B cell (primary cell): Measurements from ENCODE around the gene PHLDB1. TPM values are rescaled to one million over a fixed set of nuclear protein-coding genes. Genes with fewer than 3 reads are reported as not detected.

Source experiments
- ATAC-seq: fragments of 200-7000 bp; cut with Tn5 transposase; one replicate; pipeline ENCODE4 v1.10.0; 2021; ENCODE audit warnings: low read depth, mild to moderate bottlenecking, moderate number of reproducible peaks, moderate library complexity
- CTCF ChIA-PET: fragments of 350-600 bp; sonication (Branson Sonifier 250); formaldehyde crosslinking; loops from one replicate; lab custom pipeline; 2021; ENCODE audit warnings: antibody characterized with exemption, inconsistent platforms; lab: Charles Lee
- POLR2A ChIA-PET: fragments of 350-600 bp; sonication (Branson Sonifier 250); formaldehyde crosslinking; loops from one replicate; lab custom pipeline; 2021; ENCODE audit warnings: antibody characterized with exemption; lab: Charles Lee
- DNase-seq: peaks from one replicate; pipeline ENCODE4 v3.0.0; 2013
- H2AFZ ChIP-seq: 2 replicates; pipeline ENCODE4 v1.6.1; 2012; ENCODE audit warnings: mild to moderate bottlenecking, low read depth, low read length; ENCODE audit not compliant: insufficient read depth, poor library complexity, severe bottlenecking
- H3K27ac ChIP-seq, 2 donors: 1 replicate in 1 of 2; 2 replicates in 1 of 2; pipeline ENCODE4 v1.5.1; 2012 to 2013; ENCODE audit warnings: low read length in 2 of 2, mild to moderate bottlenecking in 2 of 2, moderate library complexity in 1 of 2
- H3K27me3 ChIP-seq, 4 experiments: fragments of 200-600 bp in 1 of 4; sonication (generic) in 1 of 4; replicated peaks in 1 of 4; 1 replicate in 2 of 4; 2 replicates in 2 of 4; pipeline versions ENCODE4 v1.6.1 to v1.7.0; 2013 to 2016; ENCODE audit warnings: low read length in 3 of 4, mild to moderate bottlenecking in 2 of 4, mixed read lengths in 1 of 4, moderate library complexity in 1 of 4; ENCODE audit not compliant: insufficient read depth in 4 of 4, control insufficient read depth in 3 of 4; ENCODE audit errors: control extremely low read depth in 1 of 4
- H3K36me3 ChIP-seq, 2 experiments: replicated peaks in 1 of 2; 1 replicate in 1 of 2; 2 replicates in 1 of 2; pipeline versions ENCODE4 v1.6.1 to v1.7.1; 2013; ENCODE audit warnings: low read length in 1 of 2; ENCODE audit not compliant: insufficient read depth in 2 of 2, control insufficient read depth in 1 of 2; ENCODE audit errors: control extremely low read depth in 1 of 2, extremely low read depth in 1 of 2
- H3K4me1 ChIP-seq, 2 donors: fragments of 200-600 bp in 1 of 2; sonication (generic) in 1 of 2; 1 replicate in 1 of 2; 2 replicates in 1 of 2; pipeline versions ENCODE4 v1.5.1 to v1.6.1; 2013 to 2017; ENCODE audit warnings: low read length in 2 of 2; ENCODE audit not compliant: control insufficient read depth in 2 of 2, insufficient read depth in 2 of 2
- H3K4me2 ChIP-seq: replicated peaks from 2 replicates; pipeline ENCODE3; 2012; ENCODE audit warnings: mild to moderate bottlenecking, low read depth, low read length; ENCODE audit not compliant: poor library complexity, severe bottlenecking
- H3K4me3 ChIP-seq, 5 experiments: fragments of 200-600 bp in 1 of 5; sonication (generic) in 1 of 5; 1 replicate in 3 of 5; 2 replicates in 2 of 5; pipeline versions ENCODE4 v1.5.1 to v1.7.0; 2011 to 2016; ENCODE audit warnings: low read length in 4 of 5, mild to moderate bottlenecking in 4 of 5, low read depth in 2 of 5, control low read depth in 1 of 5, moderate library complexity in 1 of 5; ENCODE audit not compliant: insufficient read depth in 1 of 5; ENCODE audit errors: control extremely low read depth in 1 of 5, extremely low read depth in 1 of 5
- H3K79me2 ChIP-seq: fragments of 200-600 bp; sonication (generic); one replicate; pipeline ENCODE4 v1.6.0; 2016; ENCODE audit warnings: low read length; ENCODE audit not compliant: control insufficient read depth, insufficient read depth
- H3K9ac ChIP-seq: fragments of 200-600 bp; sonication (generic); 2 replicates; pipeline ENCODE4 v1.6.1; 2017; ENCODE audit warnings: mild to moderate bottlenecking, low read length, moderate library complexity
- H3K9me3 ChIP-seq, 3 donors: one replicate each; pipeline versions ENCODE4 v1.6.1 to v1.7.1; 2013; ENCODE audit warnings: low read length in 2 of 3; ENCODE audit not compliant: control insufficient read depth in 2 of 3, insufficient read depth in 1 of 3; ENCODE audit errors: control extremely low read depth in 1 of 3
- H4K20me1 ChIP-seq: 2 replicates; pipeline ENCODE4 v1.6.0; 2012; ENCODE audit warnings: mild to moderate bottlenecking, low read length; ENCODE audit not compliant: insufficient read depth, control insufficient read depth, poor library complexity, severe bottlenecking
- H3K27ac Mint-ChIP-seq: one replicate; pipeline ENCODE4 v1.8.0; 2021; ENCODE audit warnings: mixed read lengths
- H3K27me3 Mint-ChIP-seq: one replicate; pipeline ENCODE4 v1.8.0; 2021; ENCODE audit warnings: mixed read lengths
- H3K4me1 Mint-ChIP-seq: one replicate; pipeline ENCODE4 v1.8.0; 2021; ENCODE audit warnings: mixed read lengths
- H3K4me3 Mint-ChIP-seq: one replicate; pipeline ENCODE4 v1.8.0; 2021; ENCODE audit warnings: mixed read lengths
- H3K9me3 Mint-ChIP-seq: one replicate; pipeline ENCODE4 v1.8.0; 2022; ENCODE audit warnings: mixed read lengths; ENCODE audit not compliant: insufficient read depth
- CTCF ChIP-seq: fragments of 200-600 bp; IDR thresholded peaks from one replicate; pipeline ENCODE4 v1.8.0; 2022; ENCODE audit warnings: antibody characterized with exemption, mild to moderate bottlenecking
- EZH2 ChIP-seq: IDR thresholded peaks from 2 replicates; pipeline ENCODE4 v1.6.1; 2012; ENCODE audit warnings: borderline replicate concordance, low read depth, mild to moderate bottlenecking, moderate library complexity, low read length; ENCODE audit not compliant: insufficient read depth, poor library complexity, severe bottlenecking
- WGBS: methylation state at CpG from one replicate; pipeline ENCODE4 v1.1.5; 2013; ENCODE audit warnings: missing lambda C conversion rate; ENCODE audit not compliant: insufficient coverage; 5-methylcytosine and 5-hydroxymethylcytosine counted together
- intact Hi-C: fragments of 100-400 bp; cut with micrococcal nuclease; formaldehyde crosslinking; loops from one replicate; pipeline ENCODE4 v1.10.0; 2022
- polyA plus RNA-seq: library from polyadenylated mRNA; depleted of rRNA; stranded (reverse); fragments of >200 nt; gene quantifications from 2 replicates; pipeline ENCODE4 v1.2.3, GENCODE V29; 2012
- total RNA-seq, 2 donors: library from RNA; stranded (reverse); fragments of 120-200 nt in 1 of 2; gene quantifications; 1 replicate in 1 of 2; 2 replicates in 1 of 2; pipeline versions ENCODE4 v1.2.3 to v1.2.4, GENCODE V29; 2013 to 2022

PHLDB1 gene
- total and polyA plus RNA-seq, 2 donors (not counting 1 experiment from before 2014, with no cell fraction given): 0.46 to 2.4 TPM

GRCh38 chr11:118625036-118625690 lies 17.7 kb downstream of the PHLDB1 start:
- no peaks in the 10 kb centered on the region for H4K20me1 ChIP-seq
- ChIA-PET POLR2A (no interaction called here), CTCF (no interaction called here)
- no peaks in the 10 kb centered on the region for H3K79me2 ChIP-seq
- Mint-ChIP-seq H3K9me3 (no peaks in the 10 kb centered on the region), H3K27me3 (peaks cover 19% of the 10 kb centered on the region), H3K4me3 (no peak overlapping the region), H3K27ac (no peak overlapping the region), H3K4me1 (peaks cover 12% of the 10 kb centered on the region)
- WGBS: 91% methylated on average over 5 of the region's 6 CpGs
- no peak overlapping the region for H3K4me3 ChIP-seq
- no peak for TF ChIP-seq EZH2
- no peak for TF ChIP-seq CTCF
- H3K27me3 ChIP-seq: peaks cover 0 to 25% (median 11%) of the 10 kb centered on the region in 4 experiments
- no peaks in the 10 kb centered on the region for H3K9me3 ChIP-seq
- no peak for ATAC-seq
- no peak overlapping the region for H3K4me2 ChIP-seq
- peaks cover 8 to 12% of the 10 kb centered on the region in 2 donors for H3K4me1 ChIP-seq
- DNase-seq: no peak
- intact Hi-C loops: no loop called here
- no peak overlapping the region for H3K27ac ChIP-seq
- no peaks in the 10 kb centered on the region for H3K36me3 ChIP-seq
- no peak overlapping the region for H3K9ac ChIP-seq
- H2AFZ ChIP-seq: no peak overlapping the region

- peaks cover 8% of the 10 kb centered on the region for H3K4me1 Mint-ChIP-seq
- no peak overlapping the region for H3K9ac ChIP-seq
- H3K4me1 ChIP-seq: peaks cover 6% of the 10 kb centered on the region in 2 donors
- no peak for ATAC-seq
- H3K27me3 Mint-ChIP-seq: peaks cover 16% of the 10 kb centered on the region
- no peak for DNase-seq
- intact Hi-C loops: no loop called here
- H3K79me2 ChIP-seq: no peaks in the 10 kb centered on the region
- no peaks in the 10 kb centered on the region for H3K36me3 ChIP-seq
- no peaks in the 10 kb centered on the region for H3K9me3 Mint-ChIP-seq
- ChIA-PET POLR2A (no interaction called here), CTCF (no interaction called here)
- no peaks in the 10 kb centered on the region for H3K9me3 ChIP-seq
- TF ChIP-seq CTCF (no peak), EZH2 (no peak)
- H3K27ac Mint-ChIP-seq: no peak overlapping the region
- H3K27me3 ChIP-seq: peaks cover 0 to 18% (median 8%) of the 10 kb centered on the region in 4 experiments
- no peak overlapping the region for H3K4me3 Mint-ChIP-seq
- H2AFZ ChIP-seq: no peak overlapping the region
- H3K4me2 ChIP-seq: no peak overlapping the region
- H3K4me3 ChIP-seq: no peak overlapping the region
- 83% methylated on average over 1 of the region's 2 CpGs for WGBS
- no peak overlapping the region for H3K27ac ChIP-seq
- H4K20me1 ChIP-seq: no peaks in the 10 kb centered on the region
These were observed 18.6 kb downstream of the PHLDB1 start for GRCh38 chr11:118625976-118626375.
